Measurements from ENCODE around the gene ABCG1.

DNA sequence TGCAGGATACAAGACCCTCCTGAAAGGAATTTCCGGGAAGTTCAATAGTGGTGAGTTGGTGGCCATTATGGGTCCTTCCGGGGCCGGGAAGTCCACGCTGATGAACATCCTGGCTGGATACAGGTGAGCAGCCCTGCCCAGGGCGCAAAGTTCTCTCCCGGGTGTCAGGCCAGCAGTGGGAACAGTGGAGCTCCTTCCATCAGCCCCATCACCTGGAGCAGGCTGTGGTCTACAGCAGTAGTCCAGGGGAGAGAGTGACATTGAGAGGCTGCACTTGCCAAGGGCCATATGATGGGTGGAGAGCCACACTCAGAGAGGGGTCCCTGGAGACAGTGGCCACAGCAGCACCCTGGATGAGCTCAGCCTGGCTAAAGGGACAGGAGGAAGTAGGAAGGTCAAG is 52.1 kb downstream of the ABCG1 start:
- TF ChIP-seq CTCF (IDR thresholded peaks at IDR 0.05), result no peak
- no peak for TF ChIP-seq POLR2A (IDR thresholded peaks at IDR 0.05)
